GM21786 (cell line): ENCODE data around the gene UBE2L3.
"Not testable (repeated sequence)": the region's sequence is repeated elsewhere in the genome, so short reads cannot be mapped to it uniquely, and the experiment has no call there.

Experiments
- ATAC-seq: cut with Tn5 transposase; IDR thresholded peaks from one replicate; pipeline ENCODE4 v1.9.1; 2021; ENCODE audit not compliant: unreplicated experiment

The UBE2L3 gene

DNA sequence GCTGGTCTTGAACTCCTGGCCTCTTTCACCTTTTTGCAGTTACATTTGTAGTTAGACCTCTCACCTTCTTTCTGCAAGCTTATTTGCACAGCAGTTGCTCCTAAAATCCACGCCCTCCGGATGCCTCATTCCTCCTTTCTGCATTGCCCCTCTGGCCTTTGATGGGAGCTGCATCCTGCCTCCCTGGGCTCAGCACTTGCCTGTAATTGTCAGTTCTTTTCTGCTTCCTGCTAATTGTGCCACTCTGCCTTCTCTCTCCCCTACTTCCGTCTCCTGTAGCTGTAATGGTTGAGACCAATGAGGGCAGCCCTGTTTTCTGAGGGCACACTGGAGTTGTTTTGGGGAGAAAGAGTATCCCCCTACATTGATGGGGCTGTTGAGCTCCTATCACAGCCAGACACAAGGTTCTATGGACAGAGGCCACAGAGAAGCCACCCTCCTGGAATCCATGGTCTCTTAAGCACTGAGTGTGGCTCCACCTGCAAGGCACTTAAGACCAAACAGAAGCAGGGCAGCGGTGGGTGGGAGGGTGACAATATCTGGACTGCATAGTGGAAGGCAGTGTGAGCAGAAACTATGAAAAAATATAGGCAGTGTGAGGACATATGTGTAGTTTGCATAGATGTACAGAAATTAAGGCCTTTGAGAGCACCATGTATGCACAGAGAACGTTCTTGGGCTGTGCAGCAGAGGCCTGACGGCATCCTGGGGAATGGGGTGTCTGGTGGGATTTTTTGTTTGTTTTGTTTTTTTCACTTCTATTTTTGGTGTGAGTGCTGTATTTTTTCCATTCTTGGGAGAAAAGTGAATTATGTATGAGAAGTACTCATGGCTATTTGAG, 31.8 kb downstream of the UBE2L3 start:
- no peak for ATAC-seq

GRCh38 chr22:21602579-21602978, 35.1 kb downstream of the UBE2L3 start:
- ATAC-seq, result no peak

- no peak for ATAC-seq
Measured at GRCh38 chr22:21603973-21604372, 36.5 kb downstream of the UBE2L3 start.

- no peak for ATAC-seq
Measured at GRCh38 chr22:21605887-21606564, 38.5 kb downstream of the UBE2L3 start.

DNA sequence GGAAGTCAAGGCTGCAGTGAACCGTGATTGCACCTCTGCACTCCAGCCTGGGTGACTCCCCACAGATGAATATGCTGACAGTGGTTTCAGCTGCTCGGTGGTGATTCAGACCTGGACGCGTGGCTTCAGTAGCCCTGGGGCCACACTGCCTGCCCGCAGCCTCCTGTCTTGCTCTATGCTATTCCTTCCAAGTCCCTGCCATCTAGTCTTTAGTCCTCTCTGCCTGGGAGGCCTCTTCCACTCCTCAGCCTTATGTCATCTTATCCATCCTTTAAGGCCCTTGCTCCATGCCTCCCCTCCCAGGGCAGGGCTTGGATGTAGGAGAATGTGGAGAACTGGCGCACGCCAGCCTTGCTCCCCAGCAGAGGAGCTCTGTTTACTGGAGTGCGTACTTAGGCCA, 39.3 kb downstream of the UBE2L3 start:
- ATAC-seq, result no peak

DNA sequence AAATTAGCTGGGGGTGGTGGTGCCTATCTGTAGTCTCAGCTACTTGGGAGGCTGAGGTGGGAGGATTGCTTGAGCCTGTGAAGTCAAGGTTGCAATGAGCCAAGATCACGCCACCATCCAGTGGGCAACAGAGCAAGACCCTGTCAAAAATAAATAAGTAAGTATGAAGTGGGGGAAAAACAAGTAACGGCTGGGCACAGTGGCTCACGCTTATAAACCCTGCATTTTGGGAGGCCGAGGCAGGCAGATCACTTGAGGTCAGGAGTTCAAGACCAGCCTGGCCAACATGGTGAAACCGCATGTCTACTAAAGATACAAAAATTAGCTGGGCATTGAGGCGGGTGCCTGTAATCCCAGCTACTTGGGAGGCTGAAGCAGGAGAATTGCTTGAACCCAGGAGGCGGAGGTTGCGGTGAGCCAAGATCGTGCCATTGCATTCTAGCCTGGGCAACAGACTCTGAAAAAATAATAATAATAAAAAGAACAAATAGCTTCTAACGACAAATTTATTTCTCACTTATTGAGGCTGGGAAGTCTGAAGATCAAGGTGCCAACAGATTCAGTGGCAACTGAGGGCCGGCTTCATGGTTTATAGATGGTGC, 42.1 kb downstream of the UBE2L3 start:
- not testable (repeated sequence) for ATAC-seq

GRCh38 chr22:21611210-21611977, 43.9 kb downstream of the UBE2L3 start:
- no peak for ATAC-seq

GRCh38 chr22:21612858-21613257, 45.3 kb downstream of the UBE2L3 start:
- ATAC-seq, result no peak

GRCh38 chr22:21613553-21614233, 46.2 kb downstream of the UBE2L3 start:
- no peak for ATAC-seq

DNA sequence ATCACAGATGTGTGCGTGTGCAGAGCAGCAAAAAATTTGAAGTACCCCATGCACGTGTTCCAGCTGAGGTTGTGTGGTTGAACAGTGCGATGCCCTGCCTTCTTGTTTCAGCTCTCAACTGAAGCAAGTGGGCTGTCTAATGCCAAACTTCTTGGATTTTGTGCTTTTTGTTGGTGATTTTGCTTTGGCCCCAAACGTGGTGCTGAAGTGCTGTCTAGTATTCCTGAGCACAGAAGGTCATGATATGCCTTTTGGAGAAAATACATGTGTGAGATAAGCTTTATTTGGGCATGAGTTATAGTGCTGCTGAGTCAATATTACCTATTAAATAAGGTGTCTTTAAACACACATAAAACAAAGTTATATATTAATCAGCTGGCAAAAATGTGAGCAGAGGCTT, 48.2 kb downstream of the UBE2L3 start:
- no peak for ATAC-seq

- not testable (repeated sequence) for ATAC-seq
Measured at GRCh38 chr22:21617337-21617736, 49.8 kb downstream of the UBE2L3 start.

DNA sequence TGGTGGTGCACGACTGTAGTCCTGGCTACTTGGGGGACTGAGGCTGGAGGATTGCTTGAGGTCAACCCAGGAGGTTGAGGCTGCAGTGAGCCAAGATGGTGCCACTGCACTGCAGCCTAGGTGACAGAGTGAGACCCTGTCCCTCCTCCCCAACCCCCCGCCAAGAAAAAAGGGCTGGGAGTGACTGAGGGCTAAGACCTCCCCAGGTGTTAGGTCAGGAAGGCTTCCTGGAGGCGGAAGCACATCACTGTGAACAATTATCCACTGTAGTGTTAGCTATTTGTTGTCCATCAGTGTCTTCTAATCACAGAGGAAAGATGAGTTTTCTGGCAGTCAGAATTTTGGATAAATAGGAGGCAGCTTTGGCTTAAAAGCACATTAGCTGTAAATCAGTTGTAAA, 53.5 kb downstream of the UBE2L3 start:
- ATAC-seq, result no peak

DNA sequence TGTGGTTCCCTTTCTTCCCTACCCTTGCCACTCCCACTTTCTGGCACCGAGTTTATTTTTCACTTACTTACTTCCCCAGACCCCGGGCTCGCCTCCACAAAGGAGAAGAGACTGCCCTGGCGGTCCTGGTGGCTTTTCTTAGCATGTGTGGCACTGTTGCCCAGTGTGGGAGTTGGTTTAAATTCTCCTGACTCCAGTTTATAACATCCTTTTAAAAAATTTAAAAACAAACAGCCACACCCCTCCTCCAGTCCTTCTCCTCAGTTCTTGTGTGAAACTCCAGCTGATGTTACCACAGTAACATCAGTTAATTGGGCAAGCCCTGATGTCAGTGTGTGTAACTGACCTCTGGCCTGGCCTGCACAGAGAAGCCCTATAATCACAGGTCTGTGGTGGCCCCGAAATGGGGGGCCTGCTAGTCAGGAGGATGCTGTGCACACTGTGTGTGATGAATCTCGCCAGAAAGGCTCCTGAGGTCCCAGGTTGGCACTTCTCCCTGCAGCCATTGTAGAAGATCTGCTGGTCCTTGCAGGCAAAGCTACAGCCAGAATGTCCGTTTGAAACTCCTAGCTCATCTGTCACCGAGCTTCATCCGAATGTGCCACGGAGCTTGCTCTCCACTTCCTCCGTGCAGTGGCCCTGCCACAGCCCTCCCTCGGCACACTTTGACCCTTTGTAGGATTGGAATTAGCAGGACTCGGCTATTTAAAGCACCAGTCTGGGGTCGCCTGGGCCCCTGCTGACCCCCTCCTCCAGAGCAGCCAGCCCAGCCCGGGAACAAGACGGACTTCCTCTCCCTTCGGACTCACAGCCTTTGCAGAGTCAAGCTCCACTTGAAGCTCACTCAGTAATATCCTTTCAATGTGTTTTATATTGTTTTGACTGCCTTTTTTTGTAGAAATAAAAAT, 54.8 kb downstream of the UBE2L3 start:
- ATAC-seq, result no peak

DNA sequence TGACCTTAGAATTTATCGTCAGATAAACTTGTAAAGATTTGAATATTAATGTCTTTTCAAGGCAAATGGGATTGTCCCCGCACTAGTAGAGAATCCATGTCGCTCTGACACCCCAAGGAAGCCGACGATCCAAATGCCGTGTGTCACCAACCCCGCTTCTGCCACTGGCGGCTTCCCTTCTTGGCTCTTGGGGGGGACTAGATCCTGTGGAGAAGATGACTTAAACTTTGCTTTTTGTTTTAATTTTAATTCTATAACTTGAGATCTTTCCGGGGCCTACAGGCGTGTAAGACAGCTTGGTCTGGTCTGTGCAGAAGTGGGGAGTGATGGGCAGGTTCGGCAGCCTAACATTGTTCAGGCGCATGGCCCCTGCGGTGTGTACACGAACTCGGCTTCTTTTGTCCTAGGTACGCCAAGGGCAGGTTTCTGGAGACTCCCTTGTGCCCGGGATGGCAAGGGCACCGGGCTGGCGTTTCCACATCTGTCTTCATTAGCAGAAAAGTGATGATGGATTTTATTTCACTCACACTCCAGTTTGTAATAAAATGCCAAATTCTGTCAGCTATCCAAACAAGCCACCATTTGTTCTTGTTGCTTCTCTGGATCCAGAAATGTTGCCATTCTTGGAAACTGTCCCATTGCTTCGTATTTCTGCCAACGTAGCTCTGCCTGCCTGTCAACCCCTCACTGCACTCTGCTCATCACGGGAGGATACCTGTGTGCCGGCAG, 55.6 kb downstream of the UBE2L3 start:
- ATAC-seq, result no peak

DNA sequence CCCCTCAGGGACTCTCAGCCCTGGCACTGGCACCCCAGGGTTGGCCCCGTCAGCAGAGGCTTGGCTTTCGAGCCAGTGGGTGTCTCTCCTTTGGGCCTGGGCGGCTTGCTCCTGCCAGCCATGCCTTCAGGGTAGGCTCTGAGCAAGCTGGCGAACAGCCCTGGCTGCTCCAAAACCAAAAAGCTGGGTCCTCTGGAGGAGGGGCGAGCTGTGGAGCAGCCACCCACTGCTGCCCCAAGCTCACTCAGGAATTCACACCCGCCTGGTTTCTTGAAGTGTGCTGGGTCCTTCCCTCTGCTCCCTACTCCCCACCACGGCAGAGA, 56.1 kb downstream of the UBE2L3 start:
- ATAC-seq, result no peak

GRCh38 chr22:21624120-21624879, 56.8 kb downstream of the UBE2L3 start:
- ATAC-seq, result no peak

GRCh38 chr22:21624880-21625791, 57.6 kb downstream of the UBE2L3 start:
- ATAC-seq, result no peak
